HG03521 (cell line): ENCODE data around the gene BTAF1.
"Not testable (repeated sequence)": the region's sequence is repeated elsewhere in the genome, so short reads cannot be mapped to it uniquely, and the experiment has no call there.

Experiments
- ATAC-seq: cut with Tn5 transposase; IDR thresholded peaks from one replicate; pipeline ENCODE4 v1.9.1; 2021; ENCODE audit warnings: mild to moderate bottlenecking, moderate library complexity; ENCODE audit not compliant: unreplicated experiment

The BTAF1 gene

GRCh38 chr10:91976317-91977051, 52.9 kb downstream of the BTAF1 start:
- no peak for ATAC-seq

- no peak for ATAC-seq
Measured at GRCh38 chr10:91977491-91977890, 53.9 kb downstream of the BTAF1 start.

DNA sequence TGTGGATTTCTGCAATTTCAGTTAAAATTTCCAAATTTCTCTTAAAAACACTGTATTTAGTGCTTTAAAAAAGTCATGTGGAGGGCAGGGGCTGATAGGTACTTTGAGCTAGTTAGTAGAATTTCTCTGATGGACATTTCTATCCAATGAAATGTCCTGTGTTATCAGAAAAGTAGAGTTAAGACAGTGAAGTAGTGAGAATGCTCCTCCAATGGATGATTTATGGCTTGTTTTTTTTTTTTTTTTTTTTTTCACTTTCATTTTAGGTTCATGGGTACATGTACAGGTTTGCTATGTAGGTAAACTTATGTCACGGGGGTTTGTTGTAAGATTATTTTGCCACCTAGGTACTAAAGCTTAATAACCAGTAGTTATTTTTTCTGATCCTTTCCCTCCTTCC, 55.0 kb downstream of the BTAF1 start:
- ATAC-seq: no peak

DNA sequence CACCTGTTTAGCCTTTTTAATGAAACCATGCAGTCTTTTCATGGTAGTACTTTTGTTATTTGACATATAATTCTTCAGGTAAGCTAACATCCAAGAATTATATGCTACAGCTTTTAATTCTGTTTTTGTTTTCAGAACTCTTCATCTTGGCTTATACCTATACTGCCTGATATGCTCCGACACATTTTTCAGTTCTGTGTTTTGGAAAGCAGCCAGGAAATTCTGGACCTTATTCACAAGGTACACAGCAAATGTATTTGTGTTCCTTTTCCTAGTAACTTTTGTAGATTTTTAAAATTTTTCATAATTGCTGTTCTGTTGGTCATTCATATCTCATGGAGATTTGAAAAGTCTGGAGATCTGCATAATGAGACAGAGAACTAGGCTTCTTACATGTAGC, 56.7 kb downstream of the BTAF1 start:
- no peak for ATAC-seq

DNA sequence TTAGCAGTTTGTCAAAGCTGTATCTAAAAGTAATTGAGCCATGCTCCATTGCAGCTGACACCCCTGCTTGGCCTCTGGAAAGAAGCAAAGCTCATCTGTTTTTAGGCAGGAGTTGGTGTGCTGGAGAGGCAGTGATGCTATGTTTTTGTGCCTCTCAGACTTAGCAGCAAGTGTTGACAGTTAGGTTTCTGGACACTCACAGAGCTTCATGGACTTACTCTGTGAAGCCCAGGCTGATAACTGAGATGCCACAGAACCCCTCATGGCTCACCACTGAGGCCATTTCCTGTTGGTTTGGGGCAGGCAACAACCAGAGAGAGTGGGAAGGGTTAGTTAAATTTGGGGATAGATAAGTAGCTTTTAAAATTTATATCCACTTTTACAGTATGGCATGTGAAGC, 59.8 kb downstream of the BTAF1 start:
- ATAC-seq: no peak

DNA sequence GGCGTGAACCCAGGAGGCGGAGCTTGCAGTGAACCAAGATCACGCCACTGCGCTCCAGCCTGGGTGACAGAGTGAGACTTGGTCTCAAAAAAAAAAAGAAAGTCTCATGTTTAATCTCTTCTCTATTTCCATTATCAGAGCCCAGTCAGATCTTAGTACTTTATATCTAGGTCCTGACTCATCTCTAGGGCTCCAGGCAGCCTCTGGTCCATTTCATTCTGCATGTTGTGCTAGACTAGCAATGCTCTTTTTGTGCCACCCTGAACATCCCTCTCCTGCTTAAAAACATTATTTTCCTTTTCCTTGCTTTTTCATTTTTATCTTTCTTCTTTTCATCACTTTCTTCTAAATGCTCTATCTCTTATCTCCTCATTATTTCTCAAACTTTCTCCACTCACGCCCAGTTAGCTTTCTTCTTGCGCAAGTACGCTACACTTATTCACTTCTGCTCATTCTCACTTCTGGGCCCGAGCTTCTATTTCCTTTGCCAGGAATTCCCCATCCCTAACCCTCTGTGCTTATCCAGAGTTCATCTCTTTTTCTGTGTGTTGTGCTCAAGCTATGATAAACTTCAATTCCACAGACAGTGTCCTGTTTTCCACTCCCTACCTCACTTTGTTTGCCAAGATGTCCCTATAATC, 63.9 kb downstream of the BTAF1 start:
- ATAC-seq: no peak

- ATAC-seq: no peak
Measured at GRCh38 chr10:91992031-91992430, 68.5 kb downstream of the BTAF1 start.

DNA sequence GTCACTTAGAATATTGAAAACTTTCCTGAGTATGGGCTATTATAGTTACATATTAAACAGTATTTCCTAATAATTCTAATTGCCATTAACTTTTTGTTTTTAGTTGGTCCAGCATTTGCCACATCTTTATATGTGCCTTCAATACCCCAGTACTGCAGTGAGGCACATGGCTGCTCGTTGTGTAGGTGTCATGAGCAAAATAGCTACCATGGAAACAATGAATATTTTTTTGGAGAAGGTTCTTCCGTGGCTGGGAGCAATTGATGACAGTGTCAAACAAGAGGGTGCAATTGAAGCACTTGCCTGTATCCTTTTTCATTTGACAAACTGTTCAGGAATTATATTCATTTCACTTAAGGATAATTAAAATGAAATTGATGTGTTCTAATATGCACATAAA, 72.7 kb downstream of the BTAF1 start:
- ATAC-seq: no peak

DNA sequence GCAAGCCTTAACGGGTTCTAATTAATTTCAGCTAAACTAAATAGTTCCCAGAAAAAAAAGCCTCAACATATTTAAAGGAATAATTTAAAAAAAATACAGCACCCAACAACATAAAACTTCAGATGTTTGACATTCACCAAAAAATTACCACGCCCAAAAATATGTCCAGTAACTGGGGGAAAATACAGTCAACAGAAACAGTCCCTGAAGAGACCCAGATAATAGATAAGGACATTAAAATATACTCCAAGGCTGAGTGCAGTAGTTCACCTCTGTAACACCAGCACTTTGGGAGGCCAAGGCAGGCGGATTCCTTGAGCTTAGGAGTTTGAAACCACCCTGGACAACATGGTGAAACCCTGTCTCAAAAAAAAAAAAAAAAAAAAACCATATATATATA, 78.0 kb downstream of the BTAF1 start:
- no peak for ATAC-seq

GRCh38 chr10:92001995-92002394, 78.4 kb downstream of the BTAF1 start:
- ATAC-seq: no peak

- ATAC-seq: no peak
Measured at GRCh38 chr10:92003258-92003657, 79.7 kb downstream of the BTAF1 start.

GRCh38 chr10:92005978-92006377, 82.4 kb downstream of the BTAF1 start:
- no peak for ATAC-seq

- ATAC-seq: no peak
Measured at GRCh38 chr10:92009445-92009844, 85.9 kb downstream of the BTAF1 start.

DNA sequence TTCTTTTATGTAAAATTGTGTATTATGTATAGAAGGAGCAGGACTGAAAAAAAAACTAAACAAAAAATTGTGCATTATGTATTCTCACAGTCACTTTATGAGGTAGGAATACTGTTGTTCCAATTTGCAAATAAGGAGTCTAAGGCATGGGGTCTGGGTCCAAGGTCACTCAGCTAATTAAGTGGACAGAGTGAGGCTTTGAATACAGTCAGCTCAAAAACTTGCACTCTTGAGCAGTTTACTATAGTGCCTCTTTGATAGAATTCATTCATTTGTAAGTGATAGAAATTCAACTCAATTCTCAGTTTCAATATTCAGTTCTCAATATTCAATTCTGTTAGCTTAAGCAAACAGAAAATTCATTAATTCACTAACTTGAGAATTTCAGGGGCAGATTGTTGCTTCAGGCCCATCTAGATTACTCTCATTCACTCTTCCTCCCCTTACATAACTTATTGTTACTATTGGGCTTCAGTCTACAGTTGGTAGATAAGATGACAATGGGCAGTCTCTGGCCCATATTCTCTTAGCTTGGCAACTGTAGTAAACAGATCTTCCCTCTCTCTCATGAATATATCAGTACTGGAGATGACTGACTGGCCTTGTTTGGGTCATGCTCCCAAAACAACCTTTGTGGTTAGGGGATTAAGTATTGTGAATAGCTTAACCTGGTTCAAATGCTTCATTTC, 86.6 kb downstream of the BTAF1 start:
- no peak for ATAC-seq

DNA sequence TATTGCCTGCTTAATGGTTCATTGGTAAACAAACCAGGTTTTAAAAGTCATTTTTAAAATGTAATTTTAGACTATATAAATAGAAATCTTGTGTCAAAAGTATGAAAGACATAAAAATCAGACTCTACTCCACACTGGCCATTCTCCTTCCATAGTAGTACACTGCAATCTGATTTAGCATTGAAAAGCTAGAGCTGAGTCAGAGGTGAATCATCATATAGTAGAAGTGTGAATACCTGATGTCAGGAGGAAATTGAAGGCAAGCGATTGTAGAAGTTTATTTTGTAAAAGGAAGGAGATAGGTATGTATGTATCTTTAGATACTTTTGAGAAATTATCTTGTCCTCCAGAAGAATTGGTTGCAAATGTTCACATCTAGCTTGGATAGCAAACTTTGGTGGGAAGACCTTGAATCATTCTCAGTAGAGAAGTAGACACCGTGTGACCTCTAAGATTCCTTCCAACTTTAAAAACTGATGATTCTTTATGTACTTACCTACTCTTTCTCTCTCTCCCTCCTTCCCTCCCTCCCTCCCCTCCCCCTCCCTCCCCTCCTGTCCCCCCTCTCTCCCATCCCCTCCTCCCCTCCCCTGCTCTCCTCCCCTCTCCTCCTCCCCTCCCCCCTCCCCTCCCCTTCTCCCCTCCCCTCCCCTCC, 88.1 kb downstream of the BTAF1 start:
- ATAC-seq: no peak

- no peak for ATAC-seq
Measured at GRCh38 chr10:92014620-92015019, 91.0 kb downstream of the BTAF1 start.

GRCh38 chr10:92024700-92025099, 101.1 kb downstream of the BTAF1 start:
- ATAC-seq: no peak

DNA sequence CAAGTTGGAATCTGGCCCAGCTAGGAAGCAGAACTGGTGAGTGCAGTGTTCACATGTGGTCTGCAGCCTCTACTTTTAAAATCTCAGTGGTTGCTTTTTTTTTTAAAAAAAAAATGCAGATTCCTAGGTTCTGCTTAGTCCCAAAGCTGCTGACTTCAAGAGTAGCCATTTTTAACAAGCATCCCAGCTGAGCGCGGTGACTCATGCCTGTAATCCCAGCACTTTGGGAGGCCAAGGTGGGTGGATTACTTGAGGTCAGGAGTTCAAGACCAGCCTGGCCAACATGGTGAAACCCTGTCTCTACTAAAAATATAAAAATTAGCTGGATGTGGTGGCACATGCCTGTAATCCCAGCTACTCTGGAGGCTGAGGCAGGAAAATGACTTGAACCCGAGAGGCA, 101.8 kb downstream of the BTAF1 start:
- ATAC-seq: not testable (repeated sequence)

GRCh38 chr10:92027141-92027540, 103.6 kb downstream of the BTAF1 start:
- no peak for ATAC-seq

GRCh38 chr10:92031580-92031979, 108.0 kb downstream of the BTAF1 start:
- ATAC-seq: no peak

DNA sequence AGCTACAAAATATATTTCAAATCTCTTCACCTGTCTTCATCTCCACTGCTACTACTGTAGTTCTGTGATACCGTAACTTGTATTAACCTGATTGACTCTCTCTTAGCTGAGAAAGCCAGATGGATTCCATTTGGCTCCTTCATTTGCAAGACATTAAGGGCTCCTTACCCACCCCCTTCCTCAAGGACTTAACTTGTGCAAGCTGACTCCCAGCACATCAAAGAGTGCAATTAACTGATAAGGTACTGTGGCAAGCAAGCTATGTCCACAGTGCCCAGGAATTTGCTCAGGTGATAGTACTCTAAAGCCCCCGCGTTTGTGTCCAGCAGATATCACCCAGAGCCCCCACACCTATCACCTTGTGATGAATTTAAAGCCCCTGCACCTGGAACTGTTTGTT, 109.5 kb downstream of the BTAF1 start:
- ATAC-seq: not testable (repeated sequence)

GRCh38 chr10:92038949-92039348, 115.4 kb downstream of the BTAF1 start:
- no peak for ATAC-seq
